ENCODE data around the gene CAMSAP3.

Gene CAMSAP3

GRCh38 chr19:7598180-7598579 is 2.5 kb downstream of the CAMSAP3 start:
- H3K9me3 Mint-ChIP-seq = no peaks in the 10 kb centered on the region
- TF ChIP-seq, protein P1, sequence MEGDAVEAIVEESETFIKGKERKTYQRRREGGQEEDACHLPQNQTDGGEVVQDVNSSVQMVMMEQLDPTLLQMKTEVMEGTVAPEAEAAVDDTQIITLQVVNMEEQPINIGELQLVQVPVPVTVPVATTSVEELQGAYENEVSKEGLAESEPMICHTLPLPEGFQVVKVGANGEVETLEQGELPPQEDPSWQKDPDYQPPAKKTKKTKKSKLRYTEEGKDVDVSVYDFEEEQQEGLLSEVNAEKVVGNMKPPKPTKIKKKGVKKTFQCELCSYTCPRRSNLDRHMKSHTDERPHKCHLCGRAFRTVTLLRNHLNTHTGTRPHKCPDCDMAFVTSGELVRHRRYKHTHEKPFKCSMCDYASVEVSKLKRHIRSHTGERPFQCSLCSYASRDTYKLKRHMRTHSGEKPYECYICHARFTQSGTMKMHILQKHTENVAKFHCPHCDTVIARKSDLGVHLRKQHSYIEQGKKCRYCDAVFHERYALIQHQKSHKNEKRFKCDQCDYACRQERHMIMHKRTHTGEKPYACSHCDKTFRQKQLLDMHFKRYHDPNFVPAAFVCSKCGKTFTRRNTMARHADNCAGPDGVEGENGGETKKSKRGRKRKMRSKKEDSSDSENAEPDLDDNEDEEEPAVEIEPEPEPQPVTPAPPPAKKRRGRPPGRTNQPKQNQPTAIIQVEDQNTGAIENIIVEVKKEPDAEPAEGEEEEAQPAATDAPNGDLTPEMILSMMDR (IDR thresholded peaks at IDR 0.05) = no peak
- no peak overlapping the region for H3K4me3 Mint-ChIP-seq
- no peak overlapping the region for H3K27ac Mint-ChIP-seq
- H3K36me3 Mint-ChIP-seq (ENCODE audit: low read depth) = no peaks in the 10 kb centered on the region
- no peak for DNase-seq
- peaks cover 5% of the 10 kb centered on the region for H3K4me1 Mint-ChIP-seq
- peaks cover 53% of the 10 kb centered on the region for H3K27me3 Mint-ChIP-seq (ENCODE audit: low read depth, poor library complexity)

DNA sequence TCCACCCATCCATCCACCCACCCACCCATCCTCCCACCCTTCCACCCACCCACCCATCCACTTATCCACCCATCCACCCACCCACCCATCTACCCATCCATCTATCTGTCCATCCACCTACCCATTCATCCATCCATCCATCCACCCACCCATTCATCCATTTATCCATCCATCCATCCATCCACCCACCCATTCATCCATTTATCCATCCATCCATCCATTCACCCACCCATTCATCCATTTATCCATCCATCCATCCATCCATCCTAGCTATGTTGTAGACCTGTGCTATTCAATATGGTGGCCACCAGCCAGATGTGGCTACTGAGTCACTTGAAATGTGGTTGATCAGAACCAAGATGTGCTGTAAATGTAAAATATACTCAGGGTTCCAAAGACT is 5.1 kb downstream of the CAMSAP3 start:
- no peak overlapping the region for H3K4me3 Mint-ChIP-seq

DNA sequence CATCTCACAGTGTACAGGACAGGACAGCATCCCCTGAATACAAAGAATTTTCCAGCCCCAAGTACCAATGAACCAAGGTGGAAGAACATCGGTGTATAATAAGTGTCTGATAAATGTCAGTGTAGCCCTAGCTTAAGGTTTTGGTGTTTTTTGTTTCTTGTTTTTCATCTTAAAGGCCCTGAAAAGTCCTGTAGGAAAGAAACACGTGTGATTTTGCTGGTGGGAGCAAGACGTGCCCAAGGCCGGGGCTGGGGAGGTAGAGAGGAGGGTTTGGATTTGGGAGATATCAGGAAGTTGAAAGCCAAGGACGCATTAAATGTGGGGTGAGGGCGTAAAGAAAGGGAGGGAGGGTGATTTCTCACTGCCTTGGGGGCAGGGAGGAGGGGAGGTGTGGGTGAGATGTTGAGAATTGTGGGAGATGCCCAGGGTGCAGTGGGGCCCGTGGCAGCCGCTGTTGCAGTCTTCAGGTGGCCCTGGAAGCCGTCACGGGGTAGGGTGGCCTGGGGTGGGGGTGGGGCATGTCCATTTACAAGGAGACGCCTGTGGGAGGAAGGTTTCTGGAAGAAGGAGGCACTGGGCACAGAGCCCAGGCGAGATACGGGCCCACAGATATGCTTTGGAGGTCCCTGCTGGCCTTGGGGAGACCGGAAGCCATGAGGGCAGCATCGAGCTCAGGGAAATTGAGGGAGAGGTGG is 6.7 kb downstream of the CAMSAP3 start:
- TF ChIP-seq, protein P1 (IDR thresholded peaks at IDR 0.05) = no peak
- no peak for DNase-seq
- no peaks in the 10 kb centered on the region for H3K4me1 Mint-ChIP-seq
- no peak overlapping the region for H3K27ac Mint-ChIP-seq
- H3K27me3 Mint-ChIP-seq (ENCODE audit: low read depth, poor library complexity) = peaks cover 26% of the 10 kb centered on the region
- H3K36me3 Mint-ChIP-seq (ENCODE audit: low read depth) = no peaks in the 10 kb centered on the region
- no peaks in the 10 kb centered on the region for H3K9me3 Mint-ChIP-seq
- H3K4me3 Mint-ChIP-seq = no peak overlapping the region

More for the DNA sequence above, 5.1 kb downstream of the CAMSAP3 start:
- H3K9me3 Mint-ChIP-seq = no peaks in the 10 kb centered on the region
- no peak overlapping the region for H3K27ac Mint-ChIP-seq
- H3K27me3 Mint-ChIP-seq (ENCODE audit: low read depth, poor library complexity) = peaks cover 38% of the 10 kb centered on the region
- no peaks in the 10 kb centered on the region for H3K36me3 Mint-ChIP-seq (ENCODE audit: low read depth)
- no peaks in the 10 kb centered on the region for H3K4me1 Mint-ChIP-seq
- no peak for DNase-seq
- TF ChIP-seq, protein P1 (IDR thresholded peaks at IDR 0.05) = no peak

DNA sequence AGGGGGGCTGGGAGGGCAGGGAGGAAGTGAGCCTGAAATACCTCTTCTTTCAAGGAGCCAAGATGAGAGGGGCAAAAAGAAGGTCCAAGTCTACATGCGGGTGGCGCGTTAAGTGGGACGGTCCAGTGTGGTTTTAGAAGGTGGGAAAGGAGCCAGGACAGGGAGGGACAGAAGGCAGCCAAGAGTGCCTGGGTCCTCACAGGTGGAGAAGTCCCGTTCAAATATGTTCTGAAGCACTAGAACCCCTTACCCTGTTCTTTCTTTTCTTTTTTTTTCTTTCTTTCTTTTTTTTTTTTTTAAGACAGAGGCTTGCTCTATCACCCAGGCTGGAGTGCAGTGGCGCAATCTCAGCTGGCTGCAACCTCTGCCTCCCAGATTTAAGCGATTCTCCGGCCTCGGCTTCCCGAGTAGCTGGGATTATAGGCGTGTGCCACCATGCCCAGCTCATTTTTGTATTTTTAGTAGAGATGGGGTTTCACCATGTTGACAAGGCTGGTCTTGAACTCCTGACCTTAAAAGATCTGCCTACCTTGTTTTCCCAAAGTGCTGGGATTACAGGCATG is 7.4 kb downstream of the CAMSAP3 start:
- DNase-seq = no peak
- no peak overlapping the region for H3K4me3 Mint-ChIP-seq
- H3K27ac Mint-ChIP-seq = no peak overlapping the region
- TF ChIP-seq, protein P1 (IDR thresholded peaks at IDR 0.05) = no peak
- H3K27me3 Mint-ChIP-seq (ENCODE audit: low read depth, poor library complexity) = peaks cover 20% of the 10 kb centered on the region
- no peaks in the 10 kb centered on the region for H3K4me1 Mint-ChIP-seq
- no peaks in the 10 kb centered on the region for H3K9me3 Mint-ChIP-seq
- no peaks in the 10 kb centered on the region for H3K36me3 Mint-ChIP-seq (ENCODE audit: low read depth)

DNA sequence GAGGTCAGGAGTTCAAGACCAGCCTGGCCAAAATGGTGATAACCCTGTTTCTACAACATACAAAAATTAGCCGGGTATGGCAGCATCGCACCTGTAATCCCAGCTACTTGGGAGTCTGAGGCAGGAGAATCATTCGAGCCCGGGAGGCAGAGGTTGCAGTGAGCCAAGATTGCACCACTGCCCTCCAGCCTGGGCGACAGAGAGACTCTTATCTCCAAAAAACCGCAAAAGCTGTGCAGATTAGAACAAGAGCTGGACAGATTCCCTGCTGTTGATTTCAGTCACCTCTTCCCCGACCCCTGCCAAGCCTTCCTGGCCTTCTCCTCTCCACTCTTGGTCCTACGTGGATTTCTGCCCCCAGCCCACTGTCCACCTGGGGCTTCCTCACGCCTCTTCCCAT is 8.3 kb downstream of the CAMSAP3 start:
- TF ChIP-seq, protein P1 (IDR thresholded peaks at IDR 0.05) = no peak
- Mint-ChIP-seq H3K27ac (no peak overlapping the region), H3K4me3 (no peak overlapping the region), H3K27me3 (ENCODE audit: low read depth, poor library complexity) (peaks cover 11% of the 10 kb centered on the region), H3K4me1 (no peaks in the 10 kb centered on the region), H3K9me3 (no peaks in the 10 kb centered on the region), H3K36me3 (ENCODE audit: low read depth) (no peaks in the 10 kb centered on the region)
- no peak for DNase-seq

Measured in nephron progenitor cell (in vitro differentiated cells).